ENCODE measurements around the gene CHD2.
A peak's percentile ranks its signal among the peaks of the same experiment; 100 is the strongest.
"Not testable (repeated sequence)": the region's sequence is repeated elsewhere in the genome, so short reads cannot be mapped to it uniquely, and the experiment has no call there.

Gene CHD2

DNA sequence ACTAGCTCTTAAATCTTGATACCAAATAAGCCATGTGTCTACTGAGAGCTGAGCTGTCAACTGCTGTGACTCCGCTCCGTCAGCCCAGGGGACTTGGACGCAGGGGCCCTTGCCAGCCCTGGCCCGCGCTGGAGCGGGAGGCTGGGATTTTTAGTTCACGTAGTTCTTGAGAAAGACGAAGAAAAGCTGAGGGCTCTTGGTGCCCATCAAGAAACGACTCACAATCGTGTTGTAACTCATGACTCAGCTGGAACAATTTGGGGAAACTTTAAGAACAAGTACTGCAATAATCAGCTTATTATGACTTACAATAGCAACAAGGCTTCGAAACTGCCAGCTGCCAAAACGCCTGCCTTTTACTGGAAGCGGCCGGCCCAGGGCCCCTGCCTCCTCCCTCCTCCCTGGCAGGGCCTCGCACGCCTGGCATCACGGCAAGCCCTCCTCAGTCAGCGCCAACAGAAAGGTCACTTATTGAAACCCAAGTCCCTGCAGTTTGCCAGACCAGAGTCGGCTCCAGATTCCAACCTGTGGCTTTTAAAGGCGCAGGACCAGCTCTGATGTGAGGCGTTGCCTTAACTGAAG lies 128.6 kb downstream of the CHD2 start:
- no peak overlapping the region for H3K9ac ChIP-seq (ENCODE audit: insufficient read length, low read depth)
- no peak overlapping the region for H3K4me3 ChIP-seq (ENCODE audit: insufficient read length, low read depth)
- H3K9me3 ChIP-seq (ENCODE audit: insufficient read depth, low read length) = no peaks in the 10 kb centered on the region; the same call in 1 of the 2 replicates
- no peaks in the 10 kb centered on the region for H3K27me3 ChIP-seq (ENCODE audit: insufficient read depth, insufficient read length)
- H3K4me1 ChIP-seq (ENCODE audit: insufficient read depth, insufficient read length) = peaks cover 3% of the 10 kb centered on the region
- DNase-seq (ENCODE audit: low read depth, low spot score) = no peak
- TF ChIP-seq YY1 (IDR thresholded peaks at IDR 0.05; ENCODE audit: insufficient read depth, insufficient read length) = no peak
- no peak for TF ChIP-seq ZNF274 (IDR thresholded peaks at IDR 0.05; ENCODE audit: low read depth, low read length)
- TF ChIP-seq SUZ12 (IDR thresholded peaks at IDR 0.05; ENCODE audit: extremely low read depth, insufficient read depth, insufficient read length) = no peak
- H3K36me3 ChIP-seq (ENCODE audit: insufficient read depth, insufficient read length, low read length) = peaks cover 46% of the 10 kb centered on the region

DNA sequence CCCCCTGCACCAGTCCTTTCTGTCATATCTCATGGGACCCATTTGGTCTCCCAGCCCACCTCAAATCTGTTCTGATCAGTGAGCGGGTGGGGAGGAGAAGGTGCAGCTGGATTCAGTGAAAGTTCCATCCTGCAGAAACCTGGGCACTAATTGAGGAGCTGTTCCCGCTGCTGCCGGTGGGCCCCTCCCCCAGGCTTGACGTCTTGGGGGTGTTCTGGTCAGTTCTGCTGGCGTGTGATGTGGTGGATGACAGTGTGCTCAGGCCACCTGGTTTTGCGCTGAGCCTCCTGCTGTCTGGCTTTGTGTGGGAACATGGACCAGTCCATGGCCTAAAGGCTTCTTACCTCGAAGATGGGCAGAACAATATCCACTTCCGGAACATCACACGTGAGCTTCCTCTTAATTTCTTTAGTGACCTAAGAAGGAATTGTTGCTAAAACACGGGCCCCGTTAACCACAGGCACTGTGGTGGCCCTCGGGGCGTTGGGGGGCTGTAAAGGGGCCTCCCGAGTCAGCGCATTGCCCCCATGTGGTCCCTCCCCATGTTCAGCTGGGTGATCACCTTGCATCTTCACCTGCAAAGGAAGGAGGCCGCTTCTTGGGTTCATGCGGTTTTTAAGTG lies 129.2 kb downstream of the CHD2 start:
- Histone ChIP-seq H3K4me1 (ENCODE audit: insufficient read depth, insufficient read length) (peaks cover 3% of the 10 kb centered on the region), H3K9me3 (ENCODE audit: insufficient read depth, low read length) (no peaks in the 10 kb centered on the region; the same call in 1 of the 2 replicates), H3K36me3 (ENCODE audit: insufficient read depth, insufficient read length, low read length) (peaks cover 40% of the 10 kb centered on the region), H3K4me3 (ENCODE audit: insufficient read length, low read depth) (no peak overlapping the region), H3K27me3 (ENCODE audit: insufficient read depth, insufficient read length) (no peaks in the 10 kb centered on the region), H3K9ac (ENCODE audit: insufficient read length, low read depth) (no peak overlapping the region)
- DNase-seq (ENCODE audit: low read depth, low spot score) = no peak
- TF ChIP-seq YY1 (IDR thresholded peaks at IDR 0.05; ENCODE audit: insufficient read depth, insufficient read length) (no peak), ZNF274 (IDR thresholded peaks at IDR 0.05; ENCODE audit: low read depth, low read length) (no peak), SUZ12 (IDR thresholded peaks at IDR 0.05; ENCODE audit: extremely low read depth, insufficient read depth, insufficient read length) (no peak)

DNA sequence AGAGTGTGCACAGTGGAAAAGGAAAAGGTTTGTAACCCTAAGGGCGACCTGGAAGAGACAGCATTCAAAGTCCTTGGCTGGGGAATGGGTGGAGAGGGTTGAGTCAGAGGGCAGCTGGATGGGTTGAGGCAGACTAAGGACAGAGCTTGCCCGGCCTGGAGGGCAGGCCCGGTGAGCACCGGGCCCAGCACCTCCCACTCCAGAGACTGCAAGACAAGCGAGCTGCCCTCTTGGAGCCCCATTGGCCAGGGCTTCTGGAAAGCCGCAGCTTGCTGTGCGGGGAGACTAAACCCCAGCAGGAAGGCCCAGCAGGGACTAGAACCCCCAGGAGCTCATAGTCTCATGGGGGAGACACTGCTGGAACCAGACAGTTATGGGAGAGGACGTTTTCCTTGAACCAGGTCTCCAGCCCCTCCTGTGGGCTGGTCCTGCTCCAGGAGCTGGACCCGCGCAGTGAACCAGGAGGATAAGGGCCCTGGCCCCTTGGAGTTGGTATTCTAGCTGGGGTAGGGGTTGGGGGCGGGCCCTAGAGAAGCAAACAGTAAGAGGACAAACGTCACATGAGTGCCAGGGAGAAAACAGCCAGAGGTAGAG lies 129.8 kb downstream of the CHD2 start:
- DNase-seq (ENCODE audit: low read depth, low spot score) = no peak
- no peaks in the 10 kb centered on the region for H3K27me3 ChIP-seq (ENCODE audit: insufficient read depth, insufficient read length)
- H3K9me3 ChIP-seq (ENCODE audit: insufficient read depth, low read length) = no peaks in the 10 kb centered on the region; the same call in 1 of the 2 replicates
- H3K36me3 ChIP-seq (ENCODE audit: insufficient read depth, insufficient read length, low read length) = peaks cover 34% of the 10 kb centered on the region
- no peak overlapping the region for H3K9ac ChIP-seq (ENCODE audit: insufficient read length, low read depth)
- peaks cover 3% of the 10 kb centered on the region for H3K4me1 ChIP-seq (ENCODE audit: insufficient read depth, insufficient read length)
- TF ChIP-seq SUZ12 (IDR thresholded peaks at IDR 0.05; ENCODE audit: extremely low read depth, insufficient read depth, insufficient read length) = no peak
- no peak overlapping the region for H3K4me3 ChIP-seq (ENCODE audit: insufficient read length, low read depth)

DNA sequence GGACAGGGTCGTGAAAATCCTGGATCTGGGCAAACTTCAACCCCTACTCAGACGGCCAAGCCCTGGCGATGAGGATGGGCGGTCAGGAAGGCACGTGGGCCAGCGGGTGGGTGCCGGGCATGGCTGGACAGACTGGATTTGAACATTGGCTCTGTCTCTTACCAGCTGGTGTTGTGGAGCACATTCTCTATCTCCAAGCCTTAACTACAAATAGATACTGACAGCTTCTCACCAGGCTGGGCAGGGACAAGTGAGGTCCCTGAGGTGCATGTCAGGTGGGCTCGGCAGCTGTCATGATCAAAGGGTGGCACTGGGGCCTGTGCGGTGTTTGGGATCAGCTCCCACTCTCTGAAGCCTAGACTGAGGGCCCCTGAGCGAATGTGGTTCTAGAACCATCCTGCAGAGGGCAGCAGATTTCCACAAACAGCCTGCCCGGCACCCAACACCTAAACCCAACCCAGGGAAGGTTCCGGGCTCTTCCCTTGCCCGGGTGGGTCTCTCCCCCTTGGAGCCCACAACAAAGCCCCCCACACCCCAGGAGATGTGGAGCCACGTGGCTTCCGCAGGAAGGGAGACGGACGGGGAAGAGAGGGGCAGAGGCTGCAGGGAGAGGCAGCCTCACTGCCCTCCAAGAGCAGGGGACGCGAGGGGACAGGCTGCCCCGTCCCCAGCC lies 130.4 kb downstream of the CHD2 start:
- Histone ChIP-seq H3K9ac (ENCODE audit: insufficient read length, low read depth) (no peak overlapping the region), H3K4me1 (ENCODE audit: insufficient read depth, insufficient read length) (peaks cover 3% of the 10 kb centered on the region), H3K27me3 (ENCODE audit: insufficient read depth, insufficient read length) (no peaks in the 10 kb centered on the region), H3K9me3 (ENCODE audit: insufficient read depth, low read length) (no peaks in the 10 kb centered on the region; the same call in 1 of the 2 replicates), H3K4me3 (ENCODE audit: insufficient read length, low read depth) (no peak overlapping the region), H3K36me3 (ENCODE audit: insufficient read depth, insufficient read length, low read length) (peaks cover 28% of the 10 kb centered on the region)
- peak; percentile 60 for DNase-seq (ENCODE audit: low read depth, low spot score)
- TF ChIP-seq YY1 (IDR thresholded peaks at IDR 0.05; ENCODE audit: insufficient read depth, insufficient read length) (no peak), SUZ12 (IDR thresholded peaks at IDR 0.05; ENCODE audit: extremely low read depth, insufficient read depth, insufficient read length) (no peak), ZNF274 (IDR thresholded peaks at IDR 0.05; ENCODE audit: low read depth, low read length) (no peak)

DNA sequence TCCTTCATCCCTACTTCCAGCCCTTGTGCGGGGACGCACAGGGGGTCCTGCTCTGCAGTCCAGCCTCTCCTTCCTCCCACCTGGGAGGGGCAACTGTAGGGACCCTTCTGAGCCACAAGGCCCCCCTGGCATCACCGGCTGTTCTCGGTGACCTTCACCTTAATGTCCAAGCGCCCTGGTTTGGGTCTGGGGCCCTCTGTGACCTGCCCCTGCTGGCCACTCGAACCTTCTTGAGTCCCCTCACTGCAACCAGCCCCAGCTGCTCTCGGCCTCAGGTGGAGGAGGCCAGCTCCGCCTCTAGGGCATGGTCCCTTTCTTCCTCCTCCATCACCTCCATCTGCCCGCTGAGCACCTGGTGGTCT lies 131.0 kb downstream of the CHD2 start:
- TF ChIP-seq ZNF274 (IDR thresholded peaks at IDR 0.05; ENCODE audit: low read depth, low read length) (no peak), YY1 (IDR thresholded peaks at IDR 0.05; ENCODE audit: insufficient read depth, insufficient read length) (no peak), SUZ12 (IDR thresholded peaks at IDR 0.05; ENCODE audit: extremely low read depth, insufficient read depth, insufficient read length) (no peak)
- Histone ChIP-seq H3K4me1 (ENCODE audit: insufficient read depth, insufficient read length) (peaks cover 3% of the 10 kb centered on the region), H3K36me3 (ENCODE audit: insufficient read depth, insufficient read length, low read length) (peaks cover 22% of the 10 kb centered on the region), H3K27me3 (ENCODE audit: insufficient read depth, insufficient read length) (no peaks in the 10 kb centered on the region), H3K9me3 (ENCODE audit: insufficient read depth, low read length) (no peaks in the 10 kb centered on the region; the same call in 1 of the 2 replicates), H3K4me3 (ENCODE audit: insufficient read length, low read depth) (no peak overlapping the region), H3K9ac (ENCODE audit: insufficient read length, low read depth) (no peak overlapping the region)
- DNase-seq (ENCODE audit: low read depth, low spot score) = no peak

DNA sequence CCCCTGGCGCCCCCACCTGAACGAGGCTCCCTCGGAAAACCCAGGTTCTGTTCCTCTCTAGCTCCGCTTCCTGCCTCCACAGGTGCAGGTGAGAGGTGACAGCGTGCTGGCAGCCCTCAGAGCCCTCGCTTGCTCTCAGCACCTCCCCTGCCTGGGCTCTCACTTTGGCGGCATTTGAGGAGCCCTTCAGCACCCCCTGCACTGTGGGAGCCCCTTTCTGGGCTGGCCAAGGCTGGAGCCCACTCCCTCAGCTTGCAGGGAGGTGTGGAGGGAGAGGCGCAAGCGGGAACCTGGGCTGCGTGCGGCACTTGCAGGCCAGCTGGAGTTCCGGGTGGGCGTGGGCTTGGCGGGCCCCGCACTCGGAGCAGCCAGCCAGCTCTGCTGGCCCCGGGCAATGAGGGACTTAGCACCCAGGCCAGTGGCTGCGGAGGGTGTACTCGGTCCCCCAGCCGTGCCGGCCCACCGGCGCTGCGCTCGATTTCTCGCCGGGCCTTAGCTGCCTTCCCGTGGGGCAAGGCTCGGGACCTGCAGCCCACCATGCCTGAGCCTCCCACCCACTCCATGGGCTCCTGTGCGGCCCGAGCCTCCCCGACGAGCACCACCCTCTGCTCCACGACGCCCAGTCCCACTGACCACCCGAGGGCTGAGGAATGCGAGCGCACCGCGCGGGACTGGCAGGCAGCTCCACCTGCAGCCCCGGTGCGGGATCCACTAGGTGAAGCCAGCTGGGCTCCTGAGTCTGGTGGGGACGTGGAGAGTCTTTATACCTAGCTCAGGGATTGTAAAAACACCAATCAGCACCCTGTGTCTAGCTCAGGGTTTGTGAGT lies 131.6 kb downstream of the CHD2 start:
- DNase-seq (ENCODE audit: low read depth, low spot score); H3K4me1 ChIP-seq (ENCODE audit: insufficient read depth, insufficient read length); H3K4me3 ChIP-seq (ENCODE audit: insufficient read length, low read depth); H3K27me3 ChIP-seq (ENCODE audit: insufficient read depth, insufficient read length); H3K9me3 ChIP-seq (ENCODE audit: insufficient read depth, low read length); H3K9ac ChIP-seq (ENCODE audit: insufficient read length, low read depth): not testable (repeated sequence)
- H3K36me3 ChIP-seq (ENCODE audit: insufficient read depth, insufficient read length, low read length) = peaks cover 16% of the 10 kb centered on the region

DNA sequence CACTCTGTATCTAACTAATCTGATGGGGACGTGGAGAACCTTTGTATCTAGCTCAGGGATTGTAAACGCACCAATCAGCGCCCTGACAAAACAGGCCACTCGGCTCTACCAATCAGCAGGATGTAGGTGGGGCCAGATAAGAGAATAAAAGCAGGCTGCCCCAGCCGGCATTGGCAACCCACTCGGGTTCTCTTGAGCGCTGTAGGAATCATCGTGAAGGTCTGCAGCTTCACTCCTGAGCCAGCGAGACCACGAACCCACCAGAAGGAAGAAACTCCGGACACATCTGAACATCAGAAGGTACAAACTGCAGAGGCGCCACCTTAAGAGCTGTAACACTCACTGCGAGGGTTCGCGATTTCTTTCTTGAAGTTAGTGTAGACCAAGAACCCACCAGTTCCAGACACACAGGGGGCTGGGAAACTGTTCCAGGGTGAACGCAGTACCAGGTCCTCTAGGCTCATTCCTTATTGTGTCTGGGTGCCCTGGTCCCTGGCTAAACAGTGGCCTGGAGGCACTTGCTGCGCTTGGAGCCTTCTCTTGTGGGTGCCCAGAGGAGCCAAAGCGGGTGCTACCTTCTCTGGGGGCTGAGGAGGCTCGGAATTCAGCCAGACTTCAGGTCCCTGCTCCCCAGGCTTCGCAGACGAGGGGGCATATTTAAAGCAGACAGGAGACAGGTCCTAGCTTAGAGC lies 132.5 kb downstream of the CHD2 start:
- DNase-seq (ENCODE audit: low read depth, low spot score); H3K36me3 ChIP-seq (ENCODE audit: insufficient read depth, insufficient read length, low read length); H3K9me3 ChIP-seq (ENCODE audit: insufficient read depth, low read length); H3K4me3 ChIP-seq (ENCODE audit: insufficient read length, low read depth); H3K4me1 ChIP-seq (ENCODE audit: insufficient read depth, insufficient read length); H3K27me3 ChIP-seq (ENCODE audit: insufficient read depth, insufficient read length): not testable (repeated sequence)
- peak overlapping the region; percentile 3 for H3K9ac ChIP-seq (ENCODE audit: insufficient read length, low read depth)

Data from NT2/D1 (cell line).